ENCODE measurements around the gene KLHDC3. TPM values are rescaled to one million over a fixed set of nuclear protein-coding genes. Genes with fewer than 3 reads are reported as not detected.

The KLHDC3 gene
- total and polyA plus RNA-seq, 2 of the 13 experiments (the other 11 are each of a cell fraction or from before 2014, with no cell fraction given): 78.3 to 91.5 TPM

GRCh38 chr6:43013843-43014433 lies at the start of gene KLHDC3, which contains the start of gene MEA1 (continued):
- TF ChIP-seq HMGXB3 (CRISPR knock-in tag; IDR thresholded peaks at IDR 0.05; ENCODE audit: borderline replicate concordance): no peak; the same call in 1 of the 2 replicates
- peak; percentile 81 for TF ChIP-seq ZHX2 (IDR thresholded peaks at IDR 0.05; ENCODE audit: low read depth)
- no peak for TF ChIP-seq ZHX2 (CRISPR knock-in tag; IDR thresholded peaks at IDR 0.05; ENCODE audit: borderline replicate concordance)
- peak; percentile 66; the same call in 1 of the 2 replicates for TF ChIP-seq MIXL1 (CRISPR knock-in tag; IDR thresholded peaks at IDR 0.05)
- TF ChIP-seq ZSCAN21 (CRISPR knock-in tag; IDR thresholded peaks at IDR 0.05; ENCODE audit: borderline replicate concordance): peak; percentile 75; the same call in 1 of the 2 replicates
- TF ChIP-seq, protein P1, sequence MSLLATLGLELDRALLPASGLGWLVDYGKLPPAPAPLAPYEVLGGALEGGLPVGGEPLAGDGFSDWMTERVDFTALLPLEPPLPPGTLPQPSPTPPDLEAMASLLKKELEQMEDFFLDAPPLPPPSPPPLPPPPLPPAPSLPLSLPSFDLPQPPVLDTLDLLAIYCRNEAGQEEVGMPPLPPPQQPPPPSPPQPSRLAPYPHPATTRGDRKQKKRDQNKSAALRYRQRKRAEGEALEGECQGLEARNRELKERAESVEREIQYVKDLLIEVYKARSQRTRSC (CRISPR knock-in tag; IDR thresholded peaks at IDR 0.05; ENCODE audit: low read depth): no peak
- TF ChIP-seq RCOR2 (CRISPR knock-in tag; IDR thresholded peaks at IDR 0.05): 0 out of 2 replicates have a peak, but pooled peaks have one; percentile 24
- TF ChIP-seq CREM (IDR thresholded peaks at IDR 0.05): peak; percentile 98
- no peak for TF ChIP-seq CREM (CRISPR knock-in tag; IDR thresholded peaks at IDR 0.05)
- TF ChIP-seq SUZ12 (IDR thresholded peaks at IDR 0.05; ENCODE audit: low read depth, low read length): peak; percentile 83
- no peak for TF ChIP-seq MXD3 (CRISPR knock-in tag; IDR thresholded peaks at IDR 0.05)
- TF ChIP-seq, protein P2, sequence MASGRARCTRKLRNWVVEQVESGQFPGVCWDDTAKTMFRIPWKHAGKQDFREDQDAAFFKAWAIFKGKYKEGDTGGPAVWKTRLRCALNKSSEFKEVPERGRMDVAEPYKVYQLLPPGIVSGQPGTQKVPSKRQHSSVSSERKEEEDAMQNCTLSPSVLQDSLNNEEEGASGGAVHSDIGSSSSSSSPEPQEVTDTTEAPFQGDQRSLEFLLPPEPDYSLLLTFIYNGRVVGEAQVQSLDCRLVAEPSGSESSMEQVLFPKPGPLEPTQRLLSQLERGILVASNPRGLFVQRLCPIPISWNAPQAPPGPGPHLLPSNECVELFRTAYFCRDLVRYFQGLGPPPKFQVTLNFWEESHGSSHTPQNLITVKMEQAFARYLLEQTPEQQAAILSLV (CRISPR knock-in tag; IDR thresholded peaks at IDR 0.05; ENCODE audit: borderline replicate concordance): no peak; the same call in 1 of the 2 replicates
- no peak for TF ChIP-seq GATA4 (IDR thresholded peaks at IDR 0.05; ENCODE audit: borderline replicate concordance, low read depth)
- TF ChIP-seq ZNF639 (CRISPR knock-in tag; conservative IDR thresholded peaks at IDR 0.05): peak; percentile 65
- TF ChIP-seq RORA (CRISPR knock-in tag; IDR thresholded peaks at IDR 0.05): no peak
- TF ChIP-seq NFRKB (IDR thresholded peaks at IDR 0.05): no peak
